CD4-positive, alpha-beta T cell treated with Interferon gamma for 1 hour (primary cell): ENCODE results near the gene CIB4.

Source experiments
- DNase-seq: peaks from one replicate; pipeline ENCODE4 v3.0.0-alpha.2; 2020

CIB4 gene

DNA sequence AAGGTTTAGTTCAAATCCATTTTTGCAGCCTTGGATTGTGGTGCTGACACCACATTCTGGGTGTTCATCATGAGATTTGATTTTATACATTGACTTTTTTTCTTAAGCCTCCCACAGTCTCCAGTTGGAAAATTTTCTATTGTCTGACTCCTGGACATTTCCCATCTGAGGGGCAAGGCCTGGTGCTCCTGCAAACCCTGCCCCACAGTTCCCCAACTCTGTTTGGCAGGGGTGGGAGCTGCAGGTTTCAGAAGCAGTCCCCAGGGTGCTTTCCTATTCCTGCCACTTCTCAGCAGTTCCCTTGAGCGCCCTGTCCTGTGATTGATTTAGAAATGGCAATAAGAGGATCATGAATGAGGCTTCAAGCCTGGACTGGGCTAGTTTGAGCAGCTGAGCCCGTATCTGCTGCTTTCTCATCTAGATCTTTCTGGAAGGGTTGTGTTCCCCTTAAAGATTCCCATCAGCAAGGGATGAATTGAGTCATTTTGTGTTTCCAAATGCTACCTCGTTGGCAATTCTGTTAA lies 77.0 kb downstream of the CIB4 start:
- DNase-seq: no peak

DNA sequence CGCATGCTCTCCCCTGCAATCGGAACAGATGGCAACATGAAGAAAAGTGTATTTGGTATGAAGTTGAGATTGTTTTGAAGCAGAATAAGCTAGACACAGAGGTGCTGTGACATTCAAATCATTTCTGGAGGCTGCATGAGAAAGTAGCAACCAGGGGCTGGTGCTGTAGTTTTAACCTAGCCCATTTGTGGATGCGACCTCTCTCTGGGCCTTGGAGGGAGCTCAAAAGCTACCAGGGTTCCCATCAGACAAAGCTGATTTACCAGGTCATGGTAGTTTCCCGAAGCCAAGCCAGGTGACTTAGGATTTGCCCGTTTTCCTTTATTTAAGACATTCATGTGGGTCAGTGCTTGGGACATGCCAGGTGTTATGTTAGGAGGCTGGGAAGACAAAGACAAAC lies 77.5 kb downstream of the CIB4 start:
- DNase-seq: no peak

GRCh38 chr2:26562811-26563645 lies 78.1 kb downstream of the CIB4 start:
- no peak for DNase-seq

DNA sequence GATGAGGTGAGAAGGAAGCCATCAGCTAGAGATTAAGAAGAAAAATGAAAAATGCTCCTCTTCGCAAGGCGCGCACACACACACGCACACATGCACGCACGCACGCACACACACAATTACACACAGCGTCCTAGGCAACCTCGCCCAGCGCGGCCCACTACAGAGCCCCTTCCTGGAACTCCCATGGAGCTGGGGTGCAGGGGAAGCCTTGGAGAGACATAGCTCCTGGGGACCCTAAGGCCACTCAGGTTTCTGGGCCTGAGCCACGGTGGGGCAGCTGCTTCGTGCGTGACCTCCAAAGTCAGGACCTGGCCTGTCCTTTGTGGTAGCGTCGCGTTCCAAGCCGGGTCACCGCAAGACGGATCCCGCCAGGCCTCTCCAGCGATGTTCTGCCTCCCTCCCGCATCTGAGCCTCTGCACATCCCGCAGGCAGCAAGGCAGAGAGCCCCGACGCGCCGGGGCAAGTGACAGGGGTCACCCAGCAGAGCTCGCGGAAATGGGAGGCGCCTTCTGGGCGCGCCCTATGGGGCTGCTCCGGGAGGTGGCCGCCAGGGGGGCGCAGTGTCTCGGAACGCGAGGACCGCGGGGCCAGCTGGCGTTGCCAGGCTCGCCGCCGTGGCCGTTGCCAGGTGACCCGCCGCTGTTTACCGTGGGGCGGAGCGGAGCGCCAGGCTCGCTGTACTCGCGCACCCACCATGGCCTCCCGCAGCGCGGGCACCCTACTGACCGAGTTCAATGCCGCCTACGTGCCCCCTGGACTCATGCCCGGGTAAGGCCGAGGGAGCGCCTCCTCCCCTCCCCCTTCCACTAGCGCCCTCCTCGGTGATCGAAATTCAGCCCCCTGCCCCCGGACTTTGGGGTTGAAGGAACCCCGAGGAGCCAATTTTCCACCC lies 79.0 kb downstream of the CIB4 start:
- no peak for DNase-seq

GRCh38 chr2:26561376-26561775 lies 79.8 kb downstream of the CIB4 start:
- DNase-seq: no peak

- DNase-seq: no peak
These were observed 80.3 kb downstream of the CIB4 start for GRCh38 chr2:26560892-26561291.

GRCh38 chr2:26559556-26559955 lies 81.6 kb downstream of the CIB4 start:
- no peak for DNase-seq

- no peak for DNase-seq
These were observed 82.1 kb downstream of the CIB4 start for GRCh38 chr2:26559044-26559405.

GRCh38 chr2:26558271-26559043 lies 82.7 kb downstream of the CIB4 start:
- no peak for DNase-seq

- no peak for DNase-seq
These were observed 83.8 kb downstream of the CIB4 start for GRCh38 chr2:26557244-26557925.

DNA sequence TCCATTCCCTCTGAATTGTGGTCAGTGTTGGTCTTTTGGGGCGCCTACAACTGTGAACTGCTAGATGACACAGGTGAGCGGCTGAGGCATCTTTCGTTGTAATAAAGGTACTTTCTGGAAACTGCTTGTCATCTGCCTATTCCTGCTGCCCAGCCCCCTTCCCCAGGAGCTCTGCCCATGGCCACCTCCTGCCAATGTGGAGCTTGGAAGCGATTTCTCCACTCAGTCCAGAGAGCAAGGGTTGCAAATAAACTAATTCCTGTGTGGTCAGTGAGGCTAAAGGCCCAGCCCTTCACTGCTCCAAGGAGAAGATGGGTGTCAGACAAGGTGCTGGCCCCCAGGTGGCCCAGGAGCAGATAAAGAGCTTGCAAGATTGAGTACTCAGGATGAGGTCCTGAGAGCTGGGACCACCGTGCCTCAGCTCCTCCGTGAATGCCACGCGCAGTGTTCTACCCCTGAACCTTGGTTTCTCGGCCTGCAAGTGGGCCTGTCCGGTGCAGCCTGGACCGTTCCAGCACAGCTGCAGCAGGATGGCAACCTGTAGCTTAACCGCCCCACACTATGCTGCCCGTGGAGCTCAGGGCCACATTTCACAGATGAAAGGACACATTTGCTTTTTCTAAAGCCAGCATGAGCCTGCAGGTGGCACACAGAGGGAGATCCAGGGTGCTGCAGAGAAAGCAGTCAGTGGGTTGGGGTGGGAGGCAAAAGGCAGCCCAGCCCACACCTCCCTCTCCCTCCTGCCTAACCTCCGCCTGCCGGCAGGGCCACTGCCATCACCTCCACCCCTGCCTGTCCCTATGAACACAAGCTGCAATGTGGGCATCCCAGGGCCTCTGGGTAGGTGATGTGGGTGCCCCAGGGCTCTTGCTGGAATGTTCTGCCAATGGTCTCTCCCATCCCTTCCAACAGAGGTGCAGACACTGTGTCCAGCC lies 84.6 kb downstream of the CIB4 start:
- DNase-seq: no peak

DNA sequence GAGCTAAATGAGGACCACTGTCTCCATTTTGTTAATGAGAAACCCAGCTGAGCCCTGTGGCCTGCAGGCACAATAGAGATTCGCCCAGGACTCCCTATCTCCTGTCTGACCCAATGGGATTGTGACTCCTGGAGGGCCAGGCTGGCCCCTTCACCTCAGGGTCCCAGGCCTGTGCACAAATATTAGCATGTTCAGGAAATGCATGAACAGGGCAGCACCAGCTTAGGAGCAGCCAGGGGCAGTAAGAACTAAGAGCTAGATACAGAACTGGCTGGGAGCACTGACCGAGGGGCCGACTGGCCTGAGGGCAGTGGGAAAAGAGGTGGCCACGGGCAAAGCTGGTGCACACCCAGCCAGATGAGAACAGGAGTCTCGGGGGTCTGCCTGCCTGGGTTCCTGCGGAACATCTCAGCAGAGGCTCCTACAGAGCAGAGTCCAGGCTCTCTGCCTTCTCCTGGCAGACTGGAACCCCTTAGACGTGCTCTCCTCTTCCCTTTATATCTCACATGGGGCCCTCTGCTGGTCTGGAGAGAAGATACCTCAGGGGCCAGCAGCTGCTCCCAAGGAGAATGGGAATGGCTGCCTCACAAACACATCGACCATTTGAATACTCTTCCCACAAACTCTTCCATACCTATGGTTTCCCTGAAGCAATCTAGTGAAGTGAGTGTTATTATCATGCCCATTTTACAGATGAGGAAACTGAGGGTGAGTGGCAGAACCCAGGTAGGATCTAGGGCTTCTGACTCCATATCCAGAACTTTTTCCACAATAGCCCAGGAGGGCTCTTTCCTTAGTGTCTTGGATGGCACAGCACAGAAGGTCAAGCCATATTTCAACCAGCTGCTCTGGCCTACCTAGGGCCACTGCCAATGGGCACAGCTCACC lies 85.7 kb downstream of the CIB4 start:
- no peak for DNase-seq

- no peak for DNase-seq
These were observed 88.4 kb downstream of the CIB4 start for GRCh38 chr2:26552641-26553374.

DNA sequence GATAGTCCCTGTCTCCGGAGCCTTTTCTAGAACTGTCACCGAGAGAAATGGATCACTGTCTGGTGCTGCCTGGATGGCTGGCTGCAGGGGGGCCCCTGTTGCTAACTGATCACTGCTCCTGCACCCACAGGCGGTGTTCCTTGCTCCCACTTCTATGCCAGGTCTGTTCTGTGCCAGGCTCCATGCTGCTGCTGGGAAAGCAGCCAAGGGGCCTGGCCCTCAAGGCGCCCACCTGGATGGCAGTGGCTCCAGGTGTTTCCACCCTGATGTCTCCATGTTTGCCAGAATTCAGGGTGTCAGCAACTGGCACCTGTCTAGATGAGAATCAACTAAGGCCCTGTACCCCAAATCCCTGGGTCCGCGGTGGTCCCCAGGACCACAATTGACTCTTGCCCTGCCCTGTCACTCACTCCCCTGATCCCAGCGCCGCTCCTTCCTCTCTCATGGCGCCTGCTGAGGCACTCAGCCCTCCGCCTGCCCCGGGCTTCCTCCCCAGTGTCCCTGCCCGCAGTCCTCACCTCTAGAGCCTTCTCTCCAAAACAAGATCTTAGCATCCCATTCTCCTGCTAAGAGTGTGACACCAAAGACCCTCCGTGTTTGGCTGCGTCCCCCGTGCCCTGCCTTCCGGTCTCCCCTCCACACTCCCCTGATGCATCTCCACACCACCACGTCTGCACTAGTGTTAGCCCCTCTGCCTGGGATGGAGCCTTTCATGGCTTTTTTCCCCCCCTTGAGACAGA lies 90.7 kb downstream of the CIB4 start:
- DNase-seq: no peak

DNA sequence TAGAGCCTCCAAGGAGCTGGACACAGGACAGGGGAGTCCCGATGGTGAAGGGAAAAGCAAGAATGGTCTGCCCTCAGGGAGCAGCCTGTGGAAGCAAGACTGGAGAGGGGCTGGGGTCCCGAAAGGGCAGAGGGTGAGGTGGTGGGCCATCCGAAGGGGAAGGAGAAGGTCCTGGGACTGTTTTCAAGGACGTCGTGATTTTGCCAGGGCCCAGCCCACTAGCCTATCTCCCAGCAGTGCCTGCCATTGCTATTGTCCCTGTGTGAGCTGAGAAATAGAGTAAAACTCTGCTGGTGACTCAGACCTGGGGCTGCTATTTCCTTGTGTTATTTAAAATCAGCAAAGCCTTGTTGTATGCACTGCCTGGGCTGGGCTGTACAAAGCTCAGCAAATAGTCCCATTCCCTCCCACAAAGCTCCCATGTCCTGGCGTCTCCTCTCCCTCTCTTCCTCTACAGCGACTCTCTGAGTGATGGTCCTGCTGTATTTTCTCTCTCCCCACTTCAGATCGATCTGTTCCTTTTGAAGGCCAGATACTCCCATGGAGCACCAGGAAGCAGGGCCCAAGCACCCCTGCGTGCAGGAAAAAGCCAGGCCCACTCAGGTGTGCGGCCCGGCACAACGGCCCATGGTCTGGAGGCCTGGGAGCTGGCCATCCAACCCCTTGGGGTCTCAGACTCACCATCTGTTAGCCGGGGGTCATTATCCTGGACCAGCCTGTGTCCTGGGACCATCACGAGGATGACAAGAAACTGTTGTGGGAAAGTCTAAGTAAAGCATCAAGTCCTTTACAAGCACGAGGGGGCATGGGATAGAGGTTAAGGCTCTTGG lies 98.3 kb downstream of the CIB4 start:
- no peak for DNase-seq

DNA sequence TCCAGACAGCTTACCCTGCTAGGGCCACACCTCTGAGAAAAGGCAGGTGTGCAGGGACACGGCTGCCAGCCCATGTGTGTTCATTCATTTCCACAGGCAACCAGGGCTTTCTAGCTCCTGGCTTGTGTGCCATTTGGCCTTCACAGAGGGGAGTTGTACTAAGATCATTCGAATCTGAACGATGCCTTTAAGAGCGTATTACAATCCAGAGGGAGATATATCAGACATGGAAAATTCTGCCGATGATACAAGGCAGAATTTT lies 99.0 kb downstream of the CIB4 start:
- no peak for DNase-seq

GRCh38 chr2:26541401-26542193 lies 99.6 kb downstream of the CIB4 start:
- DNase-seq: no peak
